Measurements from ENCODE around the gene FYN. TPM values are rescaled to one million over a fixed set of nuclear protein-coding genes. Genes with fewer than 3 reads are reported as not detected.

Gene FYN
- total and polyA plus RNA-seq, 9 of the 15 experiments (the other 6 are each of a cell fraction or from before 2014, with no cell fraction given) = 2.9 to 22.1 (median 11.4) TPM

GRCh38 chr6:111842891-111843290, 30.4 kb downstream of the FYN start (continued):
- TF ChIP-seq ZBTB40 (IDR thresholded peaks at IDR 0.05) (no peak), ZBTB40 (CRISPR knock-in tag; IDR thresholded peaks at IDR 0.05) (no peak), SNIP1 (IDR thresholded peaks at IDR 0.05; ENCODE audit: low read depth) (no peak), KLF13 (tag; IDR thresholded peaks at IDR 0.05; ENCODE audit: borderline replicate concordance, low read depth) (no peak), MAFG (tag; conservative IDR thresholded peaks at IDR 0.05) (peak; percentile 68), ZNF592 (IDR thresholded peaks at IDR 0.05) (0 out of 2 replicates have a peak, but pooled peaks have one; percentile 39), BCL6 (CRISPR knock-in tag; IDR thresholded peaks at IDR 0.05) (no peak), ZNF354B (CRISPR knock-in tag; IDR thresholded peaks at IDR 0.05) (no peak), NCOR1 (IDR thresholded peaks at IDR 0.05) (no peak), BRF2 (IDR thresholded peaks at IDR 0.05; ENCODE audit: borderline replicate concordance, insufficient read depth, insufficient read length) (no peak), MAFF (IDR thresholded peaks at IDR 0.05; ENCODE audit: low read length) (peak; percentile 72), SMARCA5 (IDR thresholded peaks at IDR 0.05) (no peak)

All from K562 (cell line).